NB4 (cell line): Measurements from ENCODE around the gene NT5C3B.

Experiments
- DNase-seq: peaks from one replicate; pipeline ENCODE4 v3.0.0; 2010; ENCODE audit warnings: low read depth
- H3K4me3 ChIP-seq: one replicate; pipeline ENCODE4 v1.5.1; 2011; ENCODE audit warnings: mild to moderate bottlenecking, low read depth, low read length, moderate library complexity
- MYC ChIP-seq: IDR thresholded peaks from 2 replicates; pipeline ENCODE4 v1.6.1; 2011; ENCODE audit warnings: low read depth, low read length
- POLR2A ChIP-seq: IDR thresholded peaks from 2 replicates; pipeline ENCODE4 v1.6.1; 2011; ENCODE audit warnings: mild to moderate bottlenecking; ENCODE audit not compliant: insufficient read length; ENCODE audit errors: extremely low read depth
- TF ChIP-seq, protein P1 (sequence below): IDR thresholded peaks from 2 replicates; pipeline ENCODE4 v1.6.1; 2011; ENCODE audit warnings: low read depth, low read length
- TF ChIP-seq, protein P2 (sequence below): IDR thresholded peaks from one replicate; pipeline ENCODE4 v1.5.1; 2012; ENCODE audit warnings: low read depth, low read length

The NT5C3B gene

DNA sequence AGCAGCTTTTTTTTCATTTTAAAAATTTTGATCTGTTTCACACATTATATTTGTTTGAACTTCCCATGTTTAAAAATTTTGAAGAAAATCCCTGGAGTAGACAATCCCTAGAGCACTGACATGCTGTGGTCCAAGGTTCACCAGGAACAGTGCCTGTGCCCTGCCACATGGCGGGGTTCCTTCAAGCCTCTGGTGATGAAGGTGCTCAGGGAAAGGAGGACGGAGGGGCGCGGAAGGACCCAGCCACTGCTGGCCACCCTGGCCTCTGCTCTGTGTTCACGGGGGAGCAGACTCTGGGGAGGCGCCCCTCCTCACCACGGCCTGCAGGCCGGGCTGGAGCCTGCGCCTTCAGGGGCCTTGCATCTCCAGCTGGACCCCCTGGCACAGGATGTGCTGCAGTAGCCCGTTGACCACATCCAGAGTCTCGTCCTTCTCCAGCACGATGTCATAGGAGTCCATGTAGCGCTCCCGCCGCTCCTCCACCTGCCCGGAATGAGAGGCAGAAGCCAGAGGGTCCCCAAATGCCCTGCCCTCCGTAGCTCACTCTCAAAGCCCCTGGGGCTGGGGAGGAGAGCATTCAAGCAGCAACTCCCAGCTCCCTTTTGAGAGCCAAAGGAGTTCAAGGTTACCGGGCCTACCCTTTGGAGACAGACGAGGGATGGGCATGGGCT lies 10.7 kb downstream of the NT5C3B start:
- DNase-seq = no peak
- no peak for TF ChIP-seq MYC
- TF ChIP-seq, protein P1, sequence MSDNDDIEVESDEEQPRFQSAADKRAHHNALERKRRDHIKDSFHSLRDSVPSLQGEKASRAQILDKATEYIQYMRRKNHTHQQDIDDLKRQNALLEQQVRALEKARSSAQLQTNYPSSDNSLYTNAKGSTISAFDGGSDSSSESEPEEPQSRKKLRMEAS = no peak
- TF ChIP-seq POLR2A = no peak
- TF ChIP-seq, protein P2, sequence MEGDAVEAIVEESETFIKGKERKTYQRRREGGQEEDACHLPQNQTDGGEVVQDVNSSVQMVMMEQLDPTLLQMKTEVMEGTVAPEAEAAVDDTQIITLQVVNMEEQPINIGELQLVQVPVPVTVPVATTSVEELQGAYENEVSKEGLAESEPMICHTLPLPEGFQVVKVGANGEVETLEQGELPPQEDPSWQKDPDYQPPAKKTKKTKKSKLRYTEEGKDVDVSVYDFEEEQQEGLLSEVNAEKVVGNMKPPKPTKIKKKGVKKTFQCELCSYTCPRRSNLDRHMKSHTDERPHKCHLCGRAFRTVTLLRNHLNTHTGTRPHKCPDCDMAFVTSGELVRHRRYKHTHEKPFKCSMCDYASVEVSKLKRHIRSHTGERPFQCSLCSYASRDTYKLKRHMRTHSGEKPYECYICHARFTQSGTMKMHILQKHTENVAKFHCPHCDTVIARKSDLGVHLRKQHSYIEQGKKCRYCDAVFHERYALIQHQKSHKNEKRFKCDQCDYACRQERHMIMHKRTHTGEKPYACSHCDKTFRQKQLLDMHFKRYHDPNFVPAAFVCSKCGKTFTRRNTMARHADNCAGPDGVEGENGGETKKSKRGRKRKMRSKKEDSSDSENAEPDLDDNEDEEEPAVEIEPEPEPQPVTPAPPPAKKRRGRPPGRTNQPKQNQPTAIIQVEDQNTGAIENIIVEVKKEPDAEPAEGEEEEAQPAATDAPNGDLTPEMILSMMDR = no peak
- H3K4me3 ChIP-seq = no peak overlapping the region

DNA sequence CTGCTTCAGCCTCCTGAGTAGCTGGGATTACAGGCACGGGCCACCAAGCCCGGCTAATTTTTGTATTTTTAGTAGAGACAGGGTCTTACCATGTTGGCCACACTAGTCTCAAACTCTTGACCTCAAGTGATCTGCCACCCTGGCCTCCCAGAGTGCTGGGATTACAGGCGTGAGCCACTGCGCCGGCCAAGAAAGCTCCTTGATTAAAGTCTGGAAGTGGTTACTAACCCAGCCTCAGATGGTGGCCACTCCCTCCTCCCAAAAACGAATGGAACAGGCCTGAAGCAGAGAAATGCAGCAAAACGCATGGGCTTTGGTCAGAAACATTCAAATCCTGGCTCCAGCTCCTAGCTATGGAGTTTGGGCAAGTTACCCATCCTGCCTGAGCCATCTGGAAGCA lies 11.9 kb downstream of the NT5C3B start:
- DNase-seq = no peak

DNA sequence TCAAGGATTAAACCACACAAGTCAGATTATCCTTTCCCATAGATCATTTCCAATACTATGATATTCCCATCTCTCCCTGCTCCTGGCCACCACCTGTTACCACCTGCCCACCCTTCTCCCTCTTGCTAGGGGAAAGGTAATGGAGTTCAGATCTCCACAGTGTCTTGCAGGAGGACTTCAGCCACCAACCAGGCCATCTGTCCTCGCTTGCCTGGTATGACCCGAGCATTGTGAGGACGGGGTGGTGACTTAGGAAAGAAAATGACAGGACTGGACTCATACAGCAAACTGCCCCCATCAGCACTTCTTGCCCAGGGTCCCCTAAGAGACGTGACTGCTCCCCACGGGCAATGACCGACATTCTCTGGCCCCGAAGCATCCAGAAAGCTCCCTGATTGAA lies 12.5 kb downstream of the NT5C3B start:
- TF ChIP-seq, protein P2 = no peak
- H3K4me3 ChIP-seq = no peak overlapping the region
- DNase-seq = no peak

More for the DNA sequence above, 11.9 kb downstream of the NT5C3B start:
- TF ChIP-seq, protein P1 = no peak
- TF ChIP-seq, protein P2 = no peak
- no peak for TF ChIP-seq POLR2A
- H3K4me3 ChIP-seq = no peak overlapping the region

DNA sequence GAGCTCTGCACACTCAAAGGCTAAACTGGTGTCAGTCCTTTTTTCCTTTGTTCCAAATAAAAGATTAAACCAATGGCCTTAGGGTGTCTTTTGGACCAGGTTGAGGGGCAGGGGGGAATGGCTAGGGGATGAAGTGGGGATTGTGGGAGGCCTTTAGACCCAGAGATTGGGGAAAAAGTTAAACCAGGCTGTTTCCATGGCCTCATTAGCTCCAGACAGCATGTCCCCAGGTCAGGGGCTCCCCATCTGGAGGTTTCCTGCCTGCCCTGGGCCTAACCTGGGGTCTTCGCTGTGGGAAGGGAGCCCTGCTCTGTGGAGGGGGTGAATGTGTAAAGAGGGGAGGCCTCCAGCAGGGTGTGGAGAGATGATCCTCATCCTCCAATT lies 12.9 kb downstream of the NT5C3B start:
- TF ChIP-seq, protein P1 = no peak
- TF ChIP-seq MYC (no peak), POLR2A (no peak)
- TF ChIP-seq, protein P2 = no peak
- no peak for DNase-seq

DNA sequence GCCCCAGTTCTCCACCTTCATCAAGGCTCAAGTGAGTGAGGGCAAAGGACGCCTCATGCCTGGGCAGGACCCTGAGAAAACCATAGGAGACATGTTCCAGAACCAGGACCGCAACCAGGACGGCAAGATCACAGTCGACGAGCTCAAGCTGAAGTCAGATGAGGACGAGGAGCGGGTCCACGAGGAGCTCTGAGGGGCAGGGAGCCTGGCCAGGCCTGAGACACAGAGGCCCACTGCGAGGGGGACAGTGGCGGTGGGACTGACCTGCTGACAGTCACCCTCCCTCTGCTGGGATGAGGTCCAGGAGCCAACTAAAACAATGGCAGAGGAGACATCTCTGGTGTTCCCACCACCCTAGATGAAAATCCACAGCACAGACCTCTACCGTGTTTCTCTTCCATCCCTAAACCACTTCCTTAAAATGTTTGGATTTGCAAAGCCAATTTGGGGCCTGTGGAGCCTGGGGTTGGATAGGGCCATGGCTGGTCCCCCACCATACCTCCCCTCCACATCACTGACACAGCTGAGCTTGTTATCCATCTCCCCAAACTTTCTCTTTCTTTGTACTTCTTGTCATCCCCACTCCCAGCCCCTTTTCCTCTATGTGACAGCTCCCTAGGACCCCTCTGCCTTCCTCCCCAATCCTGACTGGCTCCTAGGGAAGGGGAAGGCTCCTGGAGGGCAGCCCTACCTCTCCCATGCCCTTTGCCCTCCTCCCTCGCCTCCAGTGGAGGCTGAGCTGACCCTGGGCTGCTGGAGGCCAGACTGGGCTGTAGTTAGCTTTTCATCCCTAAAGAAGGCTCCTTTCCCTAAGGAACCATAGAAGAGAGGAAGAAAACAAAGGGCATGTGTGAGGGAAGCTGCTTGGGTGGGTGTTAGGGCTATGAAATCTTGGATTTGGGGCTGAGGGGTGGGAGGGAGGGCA lies 13.6 kb downstream of the NT5C3B start:
- no peak for DNase-seq
- no peak for TF ChIP-seq MYC
- TF ChIP-seq, protein P2 = no peak
- no peak for TF ChIP-seq POLR2A
- TF ChIP-seq, protein P1 = no peak
- H3K4me3 ChIP-seq = no peak overlapping the region

More for the DNA sequence above, 12.9 kb downstream of the NT5C3B start:
- no peak overlapping the region for H3K4me3 ChIP-seq
